Hepatocyte (in vitro differentiated cells): Measurements from ENCODE around the gene CYP11A1. TPM values are rescaled to one million over a fixed set of nuclear protein-coding genes. Genes with fewer than 3 reads are reported as not detected.

Experiments
- DNase-seq: peaks from one replicate; pipeline ENCODE4 v3.0.0-alpha.2; 2016; ENCODE audit warnings: low spot score
- H2AFZ ChIP-seq: fragments of 200-600 bp; sonication (generic); 2 replicates; pipeline ENCODE4 v1.6.0; 2016; ENCODE audit warnings: antibody characterized with exemption, mild to moderate bottlenecking
- H3K27ac ChIP-seq: fragments of 200-600 bp; sonication (generic); 2 replicates; pipeline ENCODE4 v1.5.1; 2016; ENCODE audit warnings: mild to moderate bottlenecking
- H3K27me3 ChIP-seq: fragments of 200-600 bp; sonication (generic); 2 replicates; pipeline ENCODE4 v1.6.1; 2016
- H3K36me3 ChIP-seq: fragments of 200-600 bp; sonication (generic); replicated peaks from 2 replicates; pipeline ENCODE4 v1.5.1; 2016; ENCODE audit warnings: low read depth; ENCODE audit not compliant: insufficient read depth
- H3K4me1 ChIP-seq: fragments of 200-600 bp; sonication (generic); 2 replicates; pipeline ENCODE4 v1.5.1; 2016; ENCODE audit warnings: mild to moderate bottlenecking, moderate library complexity; ENCODE audit not compliant: insufficient read depth
- H3K4me2 ChIP-seq: fragments of 200-600 bp; sonication (generic); 2 replicates; pipeline ENCODE4 v1.6.0; 2016
- H3K4me3 ChIP-seq: fragments of 200-600 bp; sonication (generic); 2 replicates; pipeline ENCODE4 v1.5.1; 2016; ENCODE audit warnings: mild to moderate bottlenecking
- H3K79me2 ChIP-seq: fragments of 200-600 bp; sonication (generic); 2 replicates; pipeline ENCODE4 v1.6.0; 2017; ENCODE audit warnings: mild to moderate bottlenecking
- H3K9me2 ChIP-seq: fragments of 200-600 bp; sonication (generic); replicated peaks from 2 replicates; pipeline ENCODE4 v1.6.0; 2017; ENCODE audit warnings: mild to moderate bottlenecking; ENCODE audit not compliant: insufficient read depth
- H3K9me3 ChIP-seq: fragments of 200-600 bp; sonication (generic); 2 replicates; pipeline ENCODE4 v1.5.1; 2016; ENCODE audit warnings: low read depth, mild to moderate bottlenecking
- H4K20me1 ChIP-seq: fragments of 200-600 bp; sonication (generic); 2 replicates; pipeline ENCODE4 v1.6.0; 2016; ENCODE audit warnings: mild to moderate bottlenecking; ENCODE audit not compliant: insufficient read depth, poor library complexity, severe bottlenecking
- EZH2 ChIP-seq: fragments of 200-600 bp; sonication (generic); IDR thresholded peaks from 2 replicates; pipeline ENCODE4 v1.6.1; 2016; ENCODE audit warnings: antibody characterized with exemption, mild to moderate bottlenecking, borderline replicate concordance
- EZH2phosphoT487 ChIP-seq: fragments of 200-600 bp; sonication (generic); IDR thresholded peaks from one replicate; pipeline ENCODE4 v1.6.1; 2018; ENCODE audit warnings: antibody characterized with exemption, mild to moderate bottlenecking, low read depth, moderate library complexity; ENCODE audit not compliant: unreplicated experiment, severe bottlenecking
- WGBS: methylation state at CpG from one replicate; pipeline ENCODE4 v1.1.6; 2016; ENCODE audit warnings: low lambda C conversion rate; ENCODE audit errors: missing lambda C conversion rate; 5-methylcytosine and 5-hydroxymethylcytosine counted together
- polyA plus RNA-seq: library from polyadenylated mRNA; unstranded; fragments of >200 nt; fragmentation: Nextera tagmentation; extraction: Ambion mirVana; gene quantifications from 2 replicates; pipeline ENCODE4 v1.2.1, GENCODE V29; 2016
- total RNA-seq: library from RNA; depleted of rRNA; stranded (reverse); fragments of >200 nt; gene quantifications from 2 replicates; pipeline ENCODE4 v1.2.3, GENCODE V29; 2014
- TF ChIP-seq, protein P1 (sequence below): fragments of 200-600 bp; sonication (generic); IDR thresholded peaks from 2 replicates; pipeline ENCODE4 v1.5.1; 2016; ENCODE audit warnings: antibody characterized with exemption, mild to moderate bottlenecking; ENCODE audit not compliant: poor library complexity

CYP11A1 gene
- total and polyA plus RNA-seq, 2 experiments from 2014 or later = 0.80 to 2.6 TPM

DNA sequence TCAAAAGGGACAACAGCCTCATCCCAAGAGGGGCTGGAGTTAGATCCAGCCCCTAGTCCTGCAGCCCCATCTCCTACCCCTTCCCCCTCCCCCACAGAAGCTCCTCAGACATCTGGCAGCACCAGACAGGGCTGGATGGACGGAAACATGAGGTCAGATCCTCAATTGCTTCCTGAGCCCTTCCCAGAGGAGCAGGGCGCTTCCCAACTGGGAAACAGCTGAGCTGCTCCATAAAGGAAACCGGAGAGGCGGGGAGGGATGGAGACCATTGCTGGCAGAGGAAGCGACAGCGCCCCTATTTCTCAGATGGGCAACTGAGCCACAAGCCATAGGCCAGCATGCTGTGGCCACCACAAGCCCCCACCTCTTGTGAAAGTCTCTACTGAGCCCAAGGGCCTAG, 18.3 kb upstream of the CYP11A1 start:
- WGBS = 81% methylated on average over 6 of the region's 6 CpGs
- H3K27ac ChIP-seq = no peak overlapping the region
- no peaks in the 10 kb centered on the region for H3K36me3 ChIP-seq
- H3K9me3 ChIP-seq = no peaks in the 10 kb centered on the region
- no peak overlapping the region for H2AFZ ChIP-seq
- TF ChIP-seq EZH2phosphoT487 (no peak), EZH2 (no peak)
- TF ChIP-seq, protein P1, sequence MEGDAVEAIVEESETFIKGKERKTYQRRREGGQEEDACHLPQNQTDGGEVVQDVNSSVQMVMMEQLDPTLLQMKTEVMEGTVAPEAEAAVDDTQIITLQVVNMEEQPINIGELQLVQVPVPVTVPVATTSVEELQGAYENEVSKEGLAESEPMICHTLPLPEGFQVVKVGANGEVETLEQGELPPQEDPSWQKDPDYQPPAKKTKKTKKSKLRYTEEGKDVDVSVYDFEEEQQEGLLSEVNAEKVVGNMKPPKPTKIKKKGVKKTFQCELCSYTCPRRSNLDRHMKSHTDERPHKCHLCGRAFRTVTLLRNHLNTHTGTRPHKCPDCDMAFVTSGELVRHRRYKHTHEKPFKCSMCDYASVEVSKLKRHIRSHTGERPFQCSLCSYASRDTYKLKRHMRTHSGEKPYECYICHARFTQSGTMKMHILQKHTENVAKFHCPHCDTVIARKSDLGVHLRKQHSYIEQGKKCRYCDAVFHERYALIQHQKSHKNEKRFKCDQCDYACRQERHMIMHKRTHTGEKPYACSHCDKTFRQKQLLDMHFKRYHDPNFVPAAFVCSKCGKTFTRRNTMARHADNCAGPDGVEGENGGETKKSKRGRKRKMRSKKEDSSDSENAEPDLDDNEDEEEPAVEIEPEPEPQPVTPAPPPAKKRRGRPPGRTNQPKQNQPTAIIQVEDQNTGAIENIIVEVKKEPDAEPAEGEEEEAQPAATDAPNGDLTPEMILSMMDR = no peak
- no peak for DNase-seq
- H3K4me1 ChIP-seq = peaks cover 22% of the 10 kb centered on the region
- H3K4me2 ChIP-seq = no peak overlapping the region
- no peaks in the 10 kb centered on the region for H4K20me1 ChIP-seq
- H3K79me2 ChIP-seq = no peaks in the 10 kb centered on the region
- H3K9me2 ChIP-seq = no peaks in the 10 kb centered on the region
- no peak overlapping the region for H3K4me3 ChIP-seq
- H3K27me3 ChIP-seq = no peaks in the 10 kb centered on the region

- Histone ChIP-seq H3K36me3 (no peaks in the 10 kb centered on the region), H3K9me2 (no peaks in the 10 kb centered on the region), H3K9me3 (no peaks in the 10 kb centered on the region), H4K20me1 (no peaks in the 10 kb centered on the region), H3K27me3 (no peaks in the 10 kb centered on the region), H3K4me1 (peaks cover 18% of the 10 kb centered on the region), H3K4me2 (no peak overlapping the region), H3K79me2 (no peaks in the 10 kb centered on the region), H3K4me3 (no peak overlapping the region), H3K27ac (no peak overlapping the region), H2AFZ (no peak overlapping the region)
- TF ChIP-seq EZH2phosphoT487 (no peak), EZH2 (no peak)
- TF ChIP-seq, protein P1 = no peak
- DNase-seq = no peak
- WGBS = 86% methylated on average over 5 of the region's 8 CpGs
Measured at GRCh38 chr15:74384881-74385643, 17.6 kb upstream of the CYP11A1 start.

DNA sequence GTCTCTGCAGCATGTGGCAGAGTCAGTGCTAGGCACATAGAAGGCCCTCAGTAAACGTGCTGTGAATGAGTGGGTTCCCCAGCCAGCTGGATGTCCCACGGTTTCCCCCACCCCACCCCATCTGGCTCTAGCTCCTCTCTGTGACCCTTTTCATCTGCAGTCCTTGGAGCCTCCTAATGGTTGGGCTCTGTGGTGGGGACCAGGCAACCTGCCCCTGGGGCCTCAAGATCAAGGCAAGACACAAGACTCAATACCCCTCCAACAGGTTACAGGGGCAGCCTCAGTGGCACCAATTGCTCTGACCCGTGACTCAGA, 17.1 kb upstream of the CYP11A1 start:
- Histone ChIP-seq H3K4me3 (no peak overlapping the region), H3K36me3 (no peaks in the 10 kb centered on the region), H3K4me1 (peaks cover 13% of the 10 kb centered on the region), H3K79me2 (no peaks in the 10 kb centered on the region), H3K9me2 (no peaks in the 10 kb centered on the region), H3K9me3 (no peaks in the 10 kb centered on the region), H2AFZ (no peak overlapping the region), H3K27ac (no peak overlapping the region), H3K4me2 (no peak overlapping the region), H4K20me1 (no peaks in the 10 kb centered on the region), H3K27me3 (no peaks in the 10 kb centered on the region)
- 82% methylated on average over 3 of the region's 3 CpGs for WGBS
- DNase-seq = no peak
- TF ChIP-seq, protein P1 = no peak
- no peak for TF ChIP-seq EZH2phosphoT487
- no peak for TF ChIP-seq EZH2
